ENCODE data around the gene PMPCA.
"Not testable (repeated sequence)": the region's sequence is repeated elsewhere in the genome, so short reads cannot be mapped to it uniquely, and the experiment has no call there.

Gene PMPCA

DNA sequence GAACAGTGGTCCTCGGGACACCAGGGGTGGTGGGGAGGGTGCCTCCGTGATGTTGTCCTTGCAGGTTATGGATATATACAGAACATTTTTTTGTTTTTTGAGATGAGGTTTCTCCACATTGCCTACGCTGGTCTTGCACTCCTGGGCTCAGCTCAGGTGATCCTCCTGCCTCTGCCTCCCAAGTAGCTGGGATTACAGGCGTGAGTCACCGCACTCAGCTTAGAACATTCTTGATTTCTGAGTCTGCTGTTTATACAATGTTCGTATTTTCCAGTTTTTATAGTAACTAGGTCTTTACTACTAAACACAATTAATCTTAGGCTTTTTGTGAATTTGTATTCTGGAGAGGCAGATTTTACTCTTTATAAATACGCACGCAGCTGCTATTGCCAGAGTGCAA is 6.0 kb downstream of the PMPCA start:
- DNase-seq: no peak

DNA sequence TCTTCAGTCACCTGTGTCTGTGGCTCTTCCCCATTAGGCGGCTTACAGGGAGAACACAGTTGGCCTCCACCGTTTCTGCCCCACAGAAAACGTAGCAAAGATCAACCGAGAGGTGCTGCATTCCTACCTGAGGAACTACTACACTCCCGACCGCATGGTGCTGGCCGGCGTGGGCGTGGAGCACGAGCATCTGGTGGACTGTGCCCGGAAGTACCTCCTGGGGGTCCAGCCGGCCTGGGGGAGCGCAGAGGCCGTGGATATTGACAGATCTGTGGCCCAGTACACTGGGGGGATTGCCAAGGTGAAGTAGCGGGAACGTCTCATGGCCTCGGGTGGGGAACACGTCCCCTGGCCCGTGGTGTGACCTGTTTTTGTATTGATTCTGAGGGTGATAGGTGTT is 6.5 kb downstream of the PMPCA start:
- DNase-seq: no peak

GRCh38 chr9:136418182-136419091 is 8.0 kb downstream of the PMPCA start:
- no peak for DNase-seq

DNA sequence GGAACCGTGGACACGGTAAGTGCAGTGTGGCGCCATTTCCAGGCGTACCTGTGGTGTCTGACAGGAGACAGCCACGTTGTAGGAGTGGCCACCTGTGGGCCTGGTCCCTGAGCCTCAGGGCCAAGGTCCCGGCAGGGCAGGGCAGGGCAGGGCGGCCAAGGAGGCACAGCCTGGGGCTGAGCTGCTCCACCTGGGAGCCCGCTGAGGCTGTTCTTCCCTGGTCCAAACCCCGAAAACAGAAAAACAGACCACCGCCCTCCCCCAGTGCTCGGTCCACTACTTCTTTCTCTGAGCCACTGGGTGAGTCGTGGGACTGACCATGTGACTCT is 8.6 kb downstream of the PMPCA start:
- DNase-seq: no peak

DNA sequence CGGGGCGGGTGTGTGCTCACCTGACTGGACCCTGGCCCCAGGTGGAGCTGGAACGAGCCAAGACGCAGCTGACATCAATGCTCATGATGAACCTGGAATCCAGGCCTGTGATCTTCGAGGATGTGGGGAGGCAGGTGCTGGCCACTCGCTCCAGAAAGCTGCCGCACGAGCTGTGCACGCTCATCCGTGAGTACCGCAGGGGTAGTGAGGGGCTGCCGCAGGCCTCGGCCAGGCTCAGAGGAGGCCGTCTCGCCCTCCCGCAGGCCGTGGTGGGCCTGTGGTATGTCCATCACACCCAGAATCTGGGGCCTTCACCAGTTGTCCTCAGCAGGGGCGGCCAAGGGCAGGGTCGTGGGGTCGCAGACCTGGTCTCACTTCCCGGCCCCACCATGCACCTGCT is 11.3 kb downstream of the PMPCA start:
- no peak for DNase-seq

DNA sequence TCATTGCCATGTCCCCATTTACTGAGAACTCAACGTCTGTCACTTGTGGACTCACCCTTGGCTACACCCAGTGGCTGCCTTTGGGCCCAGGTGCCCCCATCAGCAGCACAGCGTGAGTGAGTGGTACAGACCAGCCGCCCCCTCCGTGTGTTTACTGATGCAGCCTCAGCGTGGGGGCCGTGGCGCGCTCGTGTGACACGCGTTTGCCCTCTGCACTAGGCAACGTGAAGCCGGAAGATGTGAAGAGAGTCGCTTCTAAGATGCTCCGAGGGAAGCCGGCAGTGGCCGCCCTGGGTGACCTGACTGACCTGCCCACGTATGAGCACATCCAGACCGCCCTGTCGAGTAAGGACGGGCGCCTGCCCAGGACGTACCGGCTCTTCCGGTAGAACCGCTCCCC is 12.4 kb downstream of the PMPCA start:
- no peak for DNase-seq

- no peak for DNase-seq
Observed at GRCh38 chr9:136423432-136424146, 13.1 kb downstream of the PMPCA start.

GRCh38 chr9:136424750-136425362 is 14.4 kb downstream of the PMPCA start:
- DNase-seq: no peak

DNA sequence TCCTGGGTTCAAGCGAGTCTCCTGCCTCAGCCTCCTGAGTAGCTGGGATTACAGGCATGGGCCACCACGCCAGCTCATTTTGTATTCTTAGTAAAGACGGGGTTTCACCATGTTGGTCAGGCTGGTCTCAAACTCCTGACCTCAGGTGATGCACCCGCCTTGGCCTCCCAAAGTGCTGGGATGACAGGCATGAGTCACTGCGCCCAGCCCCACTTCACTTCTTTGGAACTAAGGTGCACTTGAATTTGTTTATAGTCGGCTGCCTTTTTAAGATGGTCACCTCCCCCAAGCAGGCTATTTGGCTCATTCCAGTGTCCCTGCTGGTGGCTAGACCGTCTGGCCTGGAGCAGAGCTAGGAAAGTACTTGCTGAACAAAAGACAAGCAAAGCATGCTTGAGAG is 14.9 kb downstream of the PMPCA start:
- DNase-seq: not testable (repeated sequence)

GRCh38 chr9:136426787-136427186 is 16.3 kb downstream of the PMPCA start:
- DNase-seq: no peak

- DNase-seq: no peak
Observed at GRCh38 chr9:136429075-136429628, 18.7 kb downstream of the PMPCA start.

GRCh38 chr9:136429683-136430491 is 19.4 kb downstream of the PMPCA start:
- DNase-seq: no peak

- no peak for DNase-seq
Observed at GRCh38 chr9:136430588-136431234, 20.3 kb downstream of the PMPCA start.

- no peak for DNase-seq
Observed at GRCh38 chr9:136431782-136432350, 21.4 kb downstream of the PMPCA start.

DNA sequence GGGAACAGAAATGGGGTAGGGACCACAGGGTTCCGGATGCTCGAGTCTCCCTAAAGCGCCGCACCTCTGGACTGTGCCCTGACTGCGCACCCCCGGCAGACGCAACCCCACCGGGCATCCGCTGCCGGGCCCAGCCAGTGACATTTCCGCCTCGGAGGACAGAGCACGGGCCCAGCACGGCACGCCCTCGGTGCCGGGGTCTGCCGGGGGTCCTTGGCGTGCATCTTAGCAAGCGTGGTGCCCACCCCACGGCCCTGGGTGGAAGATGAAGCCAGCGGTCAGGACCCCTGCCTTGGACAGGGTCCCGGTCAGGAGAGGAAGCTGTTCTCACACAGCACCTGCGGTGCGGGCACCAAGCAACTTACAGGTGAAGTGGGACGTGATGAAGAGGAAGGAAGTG is 22.1 kb downstream of the PMPCA start:
- no peak for DNase-seq

DNA sequence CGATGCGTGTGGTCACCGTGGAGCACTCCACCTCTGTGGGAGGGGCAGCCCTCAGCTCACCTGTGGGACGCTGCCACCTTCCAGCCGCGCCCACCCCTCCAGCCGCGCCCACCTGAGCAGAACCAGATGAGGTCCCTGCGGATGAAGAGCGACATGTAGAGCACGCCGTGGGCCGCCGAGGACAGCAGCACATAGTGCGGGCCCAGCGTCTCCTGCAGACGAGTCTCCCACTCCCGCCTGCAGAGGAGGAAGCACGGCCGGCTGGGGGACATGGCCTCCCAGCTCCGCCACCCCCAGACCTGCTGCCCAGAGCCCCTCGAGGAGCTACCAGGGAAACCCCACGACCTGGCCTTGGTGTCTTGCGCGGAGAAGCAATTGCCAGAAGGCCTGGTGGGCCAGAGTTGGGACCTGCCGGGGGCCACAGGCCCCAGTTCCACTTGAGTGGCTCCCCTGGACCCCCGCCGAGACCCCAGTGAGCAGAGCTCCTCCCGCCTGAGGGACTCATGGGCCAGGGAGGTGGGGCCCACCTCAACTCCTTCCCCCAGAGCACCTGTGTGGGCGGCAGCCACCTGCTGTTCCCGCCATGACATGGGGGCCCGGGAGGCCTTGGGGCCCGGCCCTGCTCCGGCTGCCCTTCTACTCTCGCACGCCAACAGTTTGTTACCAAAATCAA is 22.7 kb downstream of the PMPCA start:
- DNase-seq: no peak

- no peak for DNase-seq
Observed at GRCh38 chr9:136433849-136434579, 23.6 kb downstream of the PMPCA start.

DNA sequence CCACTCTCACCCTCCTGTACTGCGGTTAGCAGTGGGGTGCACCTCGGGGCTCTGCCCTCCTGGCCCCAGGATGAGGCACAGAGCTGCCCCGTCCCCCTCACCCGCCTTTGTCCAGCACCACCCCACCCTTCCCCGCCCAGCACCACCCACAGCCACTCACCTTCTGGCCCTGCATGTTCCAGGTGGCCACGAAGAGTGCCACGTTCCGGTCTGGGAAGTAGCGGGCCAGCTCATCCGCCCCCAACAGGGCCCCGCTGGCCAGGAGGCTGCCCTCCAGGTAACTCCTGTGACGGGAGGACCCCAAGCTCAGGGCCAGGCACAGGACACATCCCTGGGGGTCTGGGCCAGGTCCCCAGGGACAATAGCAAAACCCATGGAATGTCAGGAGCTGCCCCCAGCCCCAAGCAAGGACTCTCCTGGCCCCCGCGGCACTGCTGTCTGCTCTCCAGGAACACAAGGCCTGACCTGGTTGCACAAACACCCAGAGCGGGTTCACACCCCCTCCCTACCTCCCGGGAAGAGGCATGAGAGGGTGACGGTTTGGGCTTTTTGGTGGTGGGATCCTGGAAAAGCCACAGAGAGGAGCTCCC is 24.2 kb downstream of the PMPCA start:
- DNase-seq: no peak

- DNase-seq: no peak
Observed at GRCh38 chr9:136436055-136436634, 25.7 kb downstream of the PMPCA start.

DNA sequence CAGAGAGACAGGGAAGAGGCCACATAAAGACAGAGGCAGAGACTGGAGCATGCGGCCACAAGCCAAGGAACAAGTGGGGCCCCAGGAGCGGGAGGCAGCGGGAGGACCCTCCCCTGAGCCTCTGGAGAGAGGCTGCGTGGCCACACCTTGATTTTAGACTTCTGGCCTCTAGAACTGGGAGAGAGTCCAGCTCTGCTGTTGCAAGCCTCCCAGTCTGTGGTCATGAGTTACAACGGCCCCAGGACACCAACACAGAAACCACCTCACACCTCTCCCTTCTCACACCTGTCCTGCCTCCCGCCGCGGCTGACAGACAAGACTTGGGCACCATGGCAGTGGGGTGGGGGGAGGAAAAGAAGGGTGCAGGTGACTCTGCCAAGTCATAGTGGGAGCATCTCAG is 27.0 kb downstream of the PMPCA start:
- no peak for DNase-seq

Data from NCI-H1694 (cell line).